GM11168 (cell line): ENCODE measurements around the gene LPAR1.

ENCODE experiments used
- in situ Hi-C: fragments of 300-500 bp; cut with MboI; formaldehyde crosslinking; loops from one replicate; pipeline ENCODE4 v1.12.0; 2022; ENCODE audit warnings: low sequenced_read_pairs; ENCODE audit not compliant: unreplicated experiment

LPAR1 gene

DNA sequence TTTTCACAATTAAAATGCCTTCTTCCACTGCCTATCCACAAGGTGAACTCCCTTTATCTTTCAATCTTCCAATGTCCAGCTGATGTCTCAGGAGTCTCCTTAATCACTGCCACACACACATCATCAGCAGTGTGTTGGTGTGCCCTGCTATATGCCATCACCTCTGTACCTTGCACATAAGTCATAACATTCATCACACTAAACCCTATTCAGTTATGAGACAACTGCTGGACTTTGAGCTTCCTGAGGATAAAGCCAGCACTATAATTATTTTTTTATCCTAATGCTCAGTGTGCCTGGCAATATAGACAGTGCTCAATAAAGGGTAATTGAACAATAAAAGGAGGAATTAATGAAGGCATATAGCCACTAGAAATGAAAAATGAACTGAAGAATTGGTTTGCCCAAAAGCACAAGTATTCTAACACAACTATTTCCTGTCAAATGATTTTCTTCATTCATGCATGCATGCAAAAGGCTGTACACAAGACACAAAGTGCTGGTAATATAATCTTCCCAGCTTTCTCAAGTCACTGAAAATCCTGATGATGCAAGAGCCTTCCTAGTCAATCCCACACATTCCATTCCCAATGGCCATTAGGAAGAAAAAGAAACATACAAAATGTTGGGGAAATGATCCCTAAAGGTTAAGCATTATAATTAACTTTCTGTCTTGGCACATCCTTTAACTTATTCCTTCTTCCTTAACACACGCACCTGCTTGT lies 32.4 kb downstream of the LPAR1 start:
- in situ Hi-C loops: no loop called here

DNA sequence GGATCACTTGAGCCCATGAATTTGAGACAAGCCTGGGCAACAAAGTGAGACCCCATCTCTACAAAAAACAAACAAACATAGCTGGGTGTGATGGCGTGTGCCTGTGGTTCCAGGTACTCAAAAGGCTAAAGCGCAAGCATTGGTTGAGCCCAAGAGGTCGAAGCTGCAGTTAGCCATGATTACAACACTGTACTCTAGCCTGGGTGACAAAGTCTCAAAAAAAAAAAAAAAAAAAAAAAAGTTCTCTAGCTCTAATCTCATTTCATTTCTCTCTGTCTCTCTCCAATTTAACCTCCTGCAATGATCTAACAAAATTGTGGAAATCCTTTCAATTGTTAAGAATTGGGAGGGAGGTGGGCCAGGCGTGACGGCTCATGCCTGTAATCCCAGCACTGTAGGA lies 33.3 kb downstream of the LPAR1 start:
- in situ Hi-C loops: no loop called here

DNA sequence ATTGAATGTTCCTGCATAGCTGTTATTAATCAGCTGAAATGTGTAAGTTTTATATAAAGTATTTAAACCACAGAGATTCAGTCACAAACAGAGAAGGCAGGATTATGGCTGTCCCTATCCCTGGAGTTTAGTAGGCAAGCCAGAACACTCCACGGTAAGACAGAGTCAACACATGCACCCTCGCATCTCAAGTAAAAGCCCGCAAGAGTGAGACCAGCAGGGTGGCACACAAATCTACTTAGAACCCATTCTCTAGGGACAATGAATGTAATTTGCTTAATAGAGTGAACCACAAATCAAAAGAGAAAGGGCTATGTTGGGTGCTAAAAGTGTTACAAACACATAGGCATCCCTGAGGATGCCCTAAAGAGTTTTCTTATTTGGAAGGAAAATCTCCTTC lies 35.1 kb downstream of the LPAR1 start:
- in situ Hi-C loops: no loop called here

DNA sequence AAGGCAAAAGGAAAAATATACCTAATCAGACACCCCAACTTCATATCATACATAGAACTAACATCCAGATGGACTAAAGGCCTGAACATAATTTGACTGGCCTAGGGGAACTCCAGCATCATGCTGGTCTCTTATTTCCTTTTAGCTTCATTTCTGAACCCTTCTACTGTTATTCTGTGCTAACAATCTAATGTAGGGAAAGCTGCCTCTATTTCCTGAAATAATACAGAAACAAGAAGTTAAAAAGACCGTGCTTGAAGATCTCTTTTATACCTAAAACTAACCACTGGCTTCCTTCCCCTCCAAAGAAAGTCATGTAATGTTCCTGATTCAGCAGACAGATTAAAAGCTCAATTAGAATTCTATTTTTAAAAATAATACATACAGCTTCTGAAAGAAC lies 36.7 kb downstream of the LPAR1 start:
- in situ Hi-C loops: no loop called here

DNA sequence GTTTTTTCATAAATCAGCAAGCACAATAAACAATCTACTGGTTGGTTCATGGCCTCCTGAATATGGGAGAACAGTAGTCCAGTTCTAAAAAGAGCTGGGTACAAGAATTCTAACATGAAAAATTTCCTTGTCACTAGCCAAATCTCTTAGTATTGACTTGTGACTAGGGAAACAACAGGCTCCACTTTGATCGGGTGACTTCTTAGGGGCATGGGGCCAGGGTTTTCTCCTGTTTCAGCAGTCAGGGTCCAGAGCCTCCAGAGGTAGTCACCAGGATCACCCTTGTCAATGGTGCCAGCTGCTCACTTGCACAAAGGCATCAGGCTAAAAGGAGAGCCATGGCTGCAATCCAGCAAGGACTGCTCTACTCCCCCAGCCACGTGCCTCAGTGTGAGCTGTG lies 38.1 kb downstream of the LPAR1 start:
- in situ Hi-C loops: no loop called here

DNA sequence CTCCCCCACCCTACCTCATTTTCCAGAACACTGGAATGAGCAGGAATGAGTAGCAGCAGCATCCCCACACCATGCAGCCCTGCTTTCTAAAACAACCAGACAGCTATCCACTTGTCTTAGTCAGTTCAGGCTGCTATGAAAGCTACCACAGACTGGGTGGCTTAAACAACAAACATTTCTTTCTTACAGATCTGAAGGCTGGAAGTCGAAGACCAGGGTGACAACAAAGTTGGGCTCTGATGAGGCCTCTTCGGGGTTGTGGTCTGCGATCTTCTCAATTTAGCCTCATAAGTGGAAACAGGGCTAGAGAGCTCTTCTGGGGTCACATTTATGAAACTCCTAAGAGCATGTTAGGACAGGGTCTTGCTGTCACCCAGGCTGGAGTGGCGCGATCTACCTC lies 38.9 kb downstream of the LPAR1 start:
- in situ Hi-C loops: no loop called here

DNA sequence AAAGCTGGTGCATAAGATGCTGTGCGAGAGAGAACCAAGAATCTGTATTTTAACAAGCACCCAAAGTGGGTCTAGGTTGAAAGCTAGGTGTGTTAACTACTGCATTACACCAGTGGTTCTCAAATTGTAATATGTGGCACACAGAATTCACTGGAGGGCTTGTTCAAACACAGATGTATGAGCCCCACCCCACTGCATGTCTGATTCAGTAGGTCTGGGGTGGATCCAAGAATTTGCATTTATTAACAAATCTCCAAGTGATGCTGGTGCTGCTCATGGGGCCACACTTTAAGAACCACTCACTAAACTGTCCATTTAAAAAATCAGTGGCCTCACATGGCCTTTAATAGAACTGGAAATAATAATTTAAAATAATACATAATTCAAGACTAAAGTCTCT lies 40.4 kb downstream of the LPAR1 start:
- in situ Hi-C loops: no loop called here

DNA sequence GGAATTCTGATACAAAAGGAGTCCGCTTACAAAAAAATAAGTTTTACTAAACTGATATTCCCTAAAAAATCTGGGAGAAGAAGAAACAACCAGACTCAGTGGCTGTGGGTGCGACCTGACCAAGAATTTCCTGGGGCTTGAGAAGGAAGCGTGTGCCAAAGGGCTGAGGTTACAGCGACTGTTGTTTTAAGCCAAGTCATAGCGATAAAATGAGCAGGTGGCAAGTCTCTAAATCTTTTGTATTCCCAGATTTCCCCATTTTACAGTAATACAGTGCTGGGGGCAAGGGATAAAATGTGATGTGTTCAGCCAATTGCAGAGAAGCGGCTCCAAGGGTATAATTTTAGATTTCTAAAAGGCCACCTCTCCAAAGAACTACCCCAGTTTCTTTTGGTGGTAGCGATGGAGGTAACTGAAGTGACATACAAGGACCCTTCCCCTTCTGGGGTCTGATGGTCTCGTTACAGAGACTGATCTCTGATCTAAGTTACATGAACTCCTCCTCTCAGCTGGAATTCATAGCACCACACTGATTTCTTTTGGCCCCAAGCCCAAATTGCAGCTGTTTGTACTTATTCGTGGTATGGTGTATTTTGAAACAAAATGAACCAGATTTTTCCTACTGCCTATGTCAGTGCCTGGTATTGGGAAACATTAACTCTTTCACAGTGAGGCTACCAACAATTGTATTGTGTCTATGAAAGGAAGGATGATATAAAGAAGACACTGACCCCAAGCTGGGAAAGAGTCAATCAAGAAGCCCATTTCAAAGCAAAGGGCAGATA lies 41.6 kb downstream of the LPAR1 start:
- in situ Hi-C loops: no loop called here

DNA sequence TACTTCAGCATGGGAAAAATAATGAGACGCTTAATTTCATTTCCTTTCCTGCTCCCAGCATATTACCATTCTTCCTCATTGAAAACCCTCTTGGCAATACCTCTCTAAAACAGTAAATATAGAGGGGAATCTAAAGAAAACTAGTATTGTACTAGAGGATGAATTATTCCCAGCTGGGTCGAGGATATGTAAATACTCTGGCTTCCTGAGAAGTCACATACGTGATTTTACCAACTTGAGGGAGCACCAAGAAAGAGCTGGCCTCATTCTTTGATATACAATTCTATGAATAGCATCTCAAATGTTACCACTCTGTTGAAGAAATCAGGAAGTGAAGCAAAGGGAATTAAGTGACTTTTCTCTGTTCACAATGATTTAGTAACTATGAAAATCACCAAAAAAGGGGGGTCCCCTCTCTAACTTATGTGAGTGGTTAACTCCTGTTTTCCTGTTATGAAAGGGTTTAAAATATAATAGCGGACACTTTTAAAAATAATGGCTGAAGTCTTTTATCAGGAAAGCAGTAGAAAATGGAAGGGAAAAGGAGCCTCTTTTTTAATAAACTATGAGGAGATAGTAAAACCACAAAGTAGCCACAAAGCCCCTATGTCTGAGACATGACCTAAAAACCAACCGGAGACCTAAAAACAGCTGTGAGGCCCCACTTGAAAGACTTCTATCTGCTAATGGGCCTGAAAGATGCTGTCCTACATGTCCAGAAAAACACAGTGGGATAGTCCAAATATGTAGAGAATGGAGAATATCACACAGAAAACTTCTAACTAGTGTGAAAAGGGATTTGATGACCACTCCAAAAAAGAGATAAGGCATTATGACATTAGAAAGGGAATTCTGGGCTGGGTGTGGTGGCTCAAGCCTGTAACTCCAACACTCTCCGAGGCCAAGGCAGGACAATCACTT lies 42.6 kb downstream of the LPAR1 start:
- in situ Hi-C loops: no loop called here

DNA sequence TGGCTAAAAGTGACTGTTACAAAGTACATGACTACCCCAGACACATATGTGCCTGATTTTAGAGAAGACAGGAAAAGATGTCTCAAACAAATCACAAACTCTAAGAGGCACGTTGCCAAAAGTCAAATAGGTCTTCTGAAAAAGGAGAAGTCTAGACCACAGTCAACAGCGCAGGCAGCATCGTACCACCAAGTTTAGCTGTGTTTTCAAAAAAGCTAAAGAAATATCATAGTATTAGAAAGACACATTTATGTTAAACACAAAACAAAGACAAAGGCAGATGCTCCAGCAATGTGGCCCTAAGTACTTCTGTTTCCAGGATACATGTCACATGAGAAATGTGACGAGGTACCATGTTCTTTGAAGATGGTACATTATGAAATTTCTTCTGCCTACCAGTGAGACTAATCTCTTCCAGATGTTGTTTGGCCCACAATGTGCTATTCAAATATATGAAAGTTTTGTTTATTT lies 43.5 kb downstream of the LPAR1 start:
- in situ Hi-C loops: no loop called here

DNA sequence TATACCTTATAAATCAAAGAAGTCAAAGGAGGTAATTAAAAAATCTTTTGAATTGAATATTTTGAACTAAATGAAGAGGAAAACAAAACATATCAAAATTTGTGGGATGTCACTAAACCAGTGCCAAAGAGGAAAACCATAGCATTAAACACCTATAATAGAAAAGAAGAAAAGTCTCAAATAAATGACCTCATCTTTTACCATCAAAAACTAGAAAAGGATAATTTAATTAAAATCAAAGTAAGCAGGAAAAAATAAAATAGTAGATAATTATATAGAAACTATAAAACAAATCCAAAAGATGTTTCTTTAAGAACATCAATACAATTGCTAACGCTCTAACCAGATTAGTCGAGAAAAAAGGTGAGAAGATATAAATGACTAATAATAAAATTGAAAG lies 47.8 kb downstream of the LPAR1 start:
- in situ Hi-C loops: no loop called here

DNA sequence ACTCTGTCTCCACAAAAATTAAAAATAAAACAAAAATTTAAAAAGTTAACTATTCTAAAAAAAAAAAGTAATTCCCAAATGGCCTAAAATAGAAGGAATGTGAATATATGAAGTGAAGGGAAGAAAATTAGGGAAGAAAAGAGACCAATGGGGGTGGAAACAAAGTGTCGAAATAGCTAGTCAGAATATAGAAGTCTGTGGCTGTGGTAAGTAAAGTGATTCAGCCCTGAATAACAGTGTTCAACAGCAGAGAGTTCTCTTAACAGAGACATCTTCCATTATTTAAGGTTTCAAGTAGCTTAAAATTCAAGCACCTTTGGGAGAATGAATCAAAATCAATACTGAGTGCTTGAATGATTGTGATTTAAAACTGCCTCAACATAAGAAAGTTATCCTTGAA lies 51.7 kb downstream of the LPAR1 start:
- in situ Hi-C loops: no loop called here

DNA sequence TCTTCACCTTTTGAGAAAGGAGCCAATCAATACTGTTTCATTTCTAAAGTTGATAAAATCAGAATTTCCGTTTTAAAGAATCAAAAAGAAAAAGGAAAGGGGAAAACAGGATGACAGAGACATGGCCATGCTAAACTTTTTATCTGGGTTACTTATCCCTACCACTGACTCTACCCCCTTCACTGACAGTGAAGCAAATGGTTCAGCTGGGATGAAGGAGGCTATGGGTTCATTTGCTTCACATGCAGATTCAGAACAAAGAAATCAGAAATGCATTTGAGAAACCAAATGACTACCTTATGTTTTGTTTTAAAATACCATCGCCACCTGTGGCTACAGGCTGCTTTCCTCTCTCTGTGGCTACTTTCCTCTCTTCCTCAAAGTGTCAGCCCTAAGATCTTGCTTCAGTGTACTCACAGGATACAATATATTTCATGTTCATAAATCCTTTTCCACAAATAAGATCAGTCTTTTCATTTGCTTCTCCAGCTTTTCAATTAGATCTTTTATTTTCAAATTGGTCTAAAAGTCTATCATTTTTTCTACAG lies 53.3 kb downstream of the LPAR1 start:
- in situ Hi-C loops: no loop called here

DNA sequence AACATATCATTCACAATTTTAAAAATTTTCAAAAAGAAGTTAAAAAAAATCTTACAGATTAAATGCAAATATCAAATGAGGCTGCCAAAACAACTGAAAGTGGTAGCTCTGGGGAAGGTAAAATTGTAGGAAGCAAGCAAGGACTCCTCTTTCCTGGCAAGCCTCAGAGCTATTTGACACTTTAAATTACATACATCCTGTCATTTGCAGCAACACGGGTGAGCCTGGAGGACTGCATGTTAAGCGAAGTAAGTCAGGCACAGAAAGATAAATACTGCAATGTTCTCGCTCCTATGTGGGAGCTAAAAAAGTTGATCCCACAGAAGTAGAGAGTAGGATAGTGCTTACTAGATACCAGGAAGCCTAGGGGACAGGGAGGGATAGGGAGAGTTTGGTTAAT lies 58.0 kb downstream of the LPAR1 start:
- in situ Hi-C loops: no loop called here

DNA sequence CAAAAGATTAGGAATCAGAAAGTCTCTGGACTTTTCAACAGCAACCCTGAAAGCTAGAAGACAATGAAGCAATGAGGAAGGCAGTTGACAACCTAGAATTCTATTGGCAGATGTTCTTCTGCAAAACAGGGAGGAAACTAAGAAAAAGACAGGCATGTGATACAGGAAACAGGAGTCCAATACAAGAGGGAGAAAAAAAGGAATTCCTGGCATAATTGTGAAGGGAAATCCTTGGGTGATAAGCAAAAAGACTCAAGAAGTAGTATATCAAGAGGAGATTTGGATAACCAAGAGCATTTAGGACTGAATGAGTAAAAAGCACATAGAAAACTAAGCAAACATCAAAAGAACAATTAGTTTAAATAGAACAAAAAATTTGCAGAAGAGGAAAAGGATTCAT lies 58.6 kb downstream of the LPAR1 start:
- in situ Hi-C loops: no loop called here

DNA sequence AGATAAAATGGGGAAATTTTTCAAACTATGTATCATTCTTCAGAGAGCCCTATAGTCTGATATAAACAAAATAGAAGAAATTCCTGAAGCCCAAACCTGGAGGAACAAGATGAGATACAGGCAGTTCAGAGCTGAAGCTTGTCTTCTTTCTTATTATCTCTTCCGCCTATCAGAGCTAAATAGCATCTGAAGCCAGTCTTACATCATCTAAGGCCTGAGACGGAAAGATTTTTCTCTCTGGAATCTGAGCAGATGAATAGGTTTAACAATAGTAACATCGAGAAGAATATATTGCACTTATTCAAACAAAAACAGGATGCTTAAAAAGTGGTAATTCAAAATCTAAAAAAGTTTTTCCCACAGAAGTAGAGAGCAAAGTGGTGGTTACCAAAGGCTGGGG lies 59.8 kb downstream of the LPAR1 start:
- in situ Hi-C loops: no loop called here

DNA sequence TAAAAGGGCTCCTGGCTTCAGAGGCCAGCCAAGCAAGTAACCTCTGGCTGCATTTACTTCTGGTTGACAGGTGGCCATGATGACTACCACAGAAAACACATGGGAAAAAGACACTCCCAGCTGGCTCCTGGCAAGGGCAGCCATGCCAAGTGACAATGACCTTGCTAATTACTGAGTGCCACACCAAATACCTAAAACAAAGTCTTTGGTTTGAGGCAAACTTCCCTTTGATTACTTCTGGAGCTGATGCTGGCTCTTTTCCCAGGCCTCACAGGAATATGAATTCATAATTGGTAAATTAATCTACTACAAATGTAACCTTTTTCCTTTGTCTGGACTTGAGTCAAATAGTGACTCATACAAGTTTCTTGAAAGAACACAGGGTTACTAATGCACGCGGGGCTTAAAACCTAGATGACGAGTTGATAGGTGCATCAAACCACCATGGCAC lies 61.0 kb downstream of the LPAR1 start:
- in situ Hi-C loops: no loop called here

DNA sequence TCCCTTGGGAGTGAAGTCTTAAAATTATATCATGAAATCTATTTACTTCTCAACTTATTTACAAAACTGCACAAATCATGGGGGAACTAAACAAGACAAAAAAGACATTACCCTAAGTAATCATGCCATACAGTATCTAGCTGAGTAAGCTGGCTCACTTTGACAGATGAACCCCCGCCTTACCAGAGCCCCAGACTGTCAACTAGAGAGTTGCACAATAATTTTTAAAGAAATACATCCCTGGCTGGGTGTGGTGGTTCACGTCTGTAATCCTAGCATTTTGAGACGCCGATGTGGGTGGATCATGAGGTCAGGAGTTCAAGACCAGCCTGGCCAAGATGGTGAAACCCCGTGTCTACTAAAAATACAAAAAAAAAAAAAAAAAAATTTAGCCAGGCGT lies 62.3 kb downstream of the LPAR1 start:
- in situ Hi-C loops: no loop called here

DNA sequence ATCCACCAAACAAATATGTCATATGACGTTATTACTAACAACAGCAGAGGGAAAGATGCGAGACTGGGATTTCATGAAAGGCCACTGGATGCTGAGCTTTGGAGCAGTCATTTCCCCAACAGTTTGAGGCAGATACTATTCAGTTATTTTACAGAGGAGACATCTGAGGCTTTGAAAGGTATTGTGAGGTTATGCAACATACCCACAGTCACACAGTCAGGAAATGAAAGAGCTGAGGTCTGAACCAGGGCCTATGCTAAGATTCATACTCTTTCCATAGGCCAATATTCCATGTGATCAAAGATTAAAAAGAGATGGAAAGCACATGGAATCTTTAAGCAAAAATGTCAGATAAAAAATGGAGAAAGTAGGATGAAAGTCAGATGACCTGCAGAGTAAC lies 63.0 kb downstream of the LPAR1 start:
- in situ Hi-C loops: no loop called here

DNA sequence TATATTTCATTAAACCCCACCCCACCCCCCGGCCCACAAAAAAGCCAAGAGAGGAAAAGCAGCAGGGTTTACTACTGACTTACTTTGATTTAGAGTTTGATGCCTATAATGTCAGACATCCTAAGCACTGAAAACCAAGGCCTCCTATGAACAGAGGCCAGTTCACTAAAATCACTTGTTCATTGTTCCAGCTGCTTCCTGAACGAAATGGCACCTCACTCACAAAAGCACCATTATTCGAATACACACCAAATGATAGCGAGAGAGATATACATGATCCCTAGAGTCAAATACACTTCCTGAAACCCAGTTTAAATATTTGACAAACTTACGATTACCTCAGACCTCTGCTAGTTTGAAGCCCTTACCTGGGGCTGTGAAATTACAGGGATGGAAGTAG lies 66.6 kb downstream of the LPAR1 start:
- in situ Hi-C loops: no loop called here
